PC-3 (cell line): ENCODE data around the gene P2RX6. TPM values are rescaled to one million over a fixed set of nuclear protein-coding genes. Genes with fewer than 3 reads are reported as not detected.

Source experiments
- ATAC-seq: fragments of 200-7000 bp; cut with Tn5 transposase; 2 replicates; pipeline ENCODE4 v1.9.1; 2020; ENCODE audit warnings: mild to moderate bottlenecking, moderate library complexity
- BruUV-seq: library from RNA; stranded (reverse); fragments of 400-500 nt; replicated peaks from 2 replicates; lab custom pipeline; 2021; lab: Mats Ljungman, UMichigan
- CTCF ChIA-PET: fragments of 300-600 bp; sonication (Branson Sonifier 250); formaldehyde crosslinking; loops from one replicate; lab custom pipeline; 2022; ENCODE audit warnings: antibody characterized with exemption; lab: Charles Lee
- POLR2A ChIA-PET: fragments of 300-600 bp; sonication (Branson Sonifier 250); formaldehyde crosslinking; loops from one replicate; lab custom pipeline; 2022; ENCODE audit warnings: antibody characterized with exemption; ENCODE audit not compliant: unreplicated experiment; lab: Charles Lee
- DNase-seq: peaks from one replicate; pipeline ENCODE4 v3.0.0-alpha.2; 2015
- H2AFZ ChIP-seq: fragments of 300-600 bp; sonication (generic); 2 replicates; pipeline ENCODE4 v1.6.0; 2016; ENCODE audit warnings: antibody characterized with exemption, low read length
- H3F3A ChIP-seq: fragments of 300-600 bp; sonication (generic); one replicate; pipeline ENCODE4 v1.6.0; 2017; ENCODE audit warnings: antibody characterized with exemption, low read length, control low read depth, mild to moderate bottlenecking; ENCODE audit not compliant: unreplicated experiment
- H3K27ac ChIP-seq: fragments of 300-600 bp; sonication (generic); 2 replicates; pipeline ENCODE4 v1.5.1; 2016; ENCODE audit warnings: mild to moderate bottlenecking, low read length
- H3K27me3 ChIP-seq: fragments of 300-600 bp; sonication (generic); 2 replicates; pipeline ENCODE4 v1.6.1; 2016; ENCODE audit warnings: low read length, mixed read lengths
- H3K36me3 ChIP-seq: fragments of 300-600 bp; sonication (generic); 2 replicates; pipeline ENCODE4 v1.6.1; 2016; ENCODE audit warnings: low read depth, mixed run types, low read length, mixed read lengths
- H3K4me1 ChIP-seq: fragments of 300-600 bp; sonication (generic); 2 replicates; pipeline ENCODE4 v1.5.1; 2016; ENCODE audit warnings: low read length; ENCODE audit not compliant: insufficient read depth
- H3K4me2 ChIP-seq: fragments of 300-600 bp; sonication (generic); 2 replicates; pipeline ENCODE4 v1.6.0; 2016; ENCODE audit warnings: low read length
- H3K4me3 ChIP-seq: fragments of 300-600 bp; sonication (generic); 2 replicates; pipeline ENCODE4 v1.5.1; 2016; ENCODE audit warnings: mild to moderate bottlenecking, low read length, mixed read lengths
- H3K79me2 ChIP-seq: fragments of 300-600 bp; sonication (generic); 2 replicates; pipeline ENCODE4 v1.6.1; 2017; ENCODE audit warnings: low read length, mixed read lengths
- H3K9ac ChIP-seq: fragments of 300-600 bp; sonication (generic); 2 replicates; pipeline ENCODE4 v1.6.0; 2016; ENCODE audit warnings: mild to moderate bottlenecking, low read length
- H3K9me2 ChIP-seq: fragments of 300-600 bp; sonication (generic); replicated peaks from 2 replicates; pipeline ENCODE4 v1.6.1; 2016; ENCODE audit warnings: mixed run types, low read length, mixed read lengths
- H3K9me3 ChIP-seq: fragments of 300-600 bp; sonication (generic); 2 replicates; pipeline ENCODE4 v1.6.1; 2016; ENCODE audit warnings: low read length, mixed read lengths
- H4K20me1 ChIP-seq: fragments of 300-600 bp; sonication (generic); 2 replicates; pipeline ENCODE4 v1.6.1; 2016; ENCODE audit warnings: low read length, mixed read lengths
- EZH2 ChIP-seq: fragments of 300-600 bp; sonication (generic); IDR thresholded peaks from one replicate; pipeline ENCODE4 v1.6.1; 2017; ENCODE audit warnings: antibody characterized with exemption, mild to moderate bottlenecking, low read length; ENCODE audit not compliant: unreplicated experiment
- EZH2phosphoT487 ChIP-seq: fragments of 300-600 bp; sonication (generic); IDR thresholded peaks from 2 replicates; pipeline ENCODE4 v1.6.1; 2018; ENCODE audit warnings: mild to moderate bottlenecking, antibody characterized with exemption, low read length, borderline replicate concordance
- intact Hi-C: fragments of 100-400 bp; cut with micrococcal nuclease; formaldehyde crosslinking; loops from 2 replicates; pipeline ENCODE4 v1.9.0; 2023
- total RNA-seq: library from RNA; depleted of rRNA; stranded (reverse); fragments of >200 nt; gene quantifications from 2 replicates; pipeline ENCODE4 v1.2.3, GENCODE V29; 2014
- TF ChIP-seq, protein P1 (sequence below): fragments of 300-600 bp; sonication (generic); conservative IDR thresholded peaks from 2 replicates; pipeline ENCODE4 v1.5.1; 2017; ENCODE audit warnings: antibody characterized with exemption, low read depth, mild to moderate bottlenecking, low read length

Gene P2RX6
- total RNA-seq, 1 experiment from 2014 or later = 1.1 TPM

DNA sequence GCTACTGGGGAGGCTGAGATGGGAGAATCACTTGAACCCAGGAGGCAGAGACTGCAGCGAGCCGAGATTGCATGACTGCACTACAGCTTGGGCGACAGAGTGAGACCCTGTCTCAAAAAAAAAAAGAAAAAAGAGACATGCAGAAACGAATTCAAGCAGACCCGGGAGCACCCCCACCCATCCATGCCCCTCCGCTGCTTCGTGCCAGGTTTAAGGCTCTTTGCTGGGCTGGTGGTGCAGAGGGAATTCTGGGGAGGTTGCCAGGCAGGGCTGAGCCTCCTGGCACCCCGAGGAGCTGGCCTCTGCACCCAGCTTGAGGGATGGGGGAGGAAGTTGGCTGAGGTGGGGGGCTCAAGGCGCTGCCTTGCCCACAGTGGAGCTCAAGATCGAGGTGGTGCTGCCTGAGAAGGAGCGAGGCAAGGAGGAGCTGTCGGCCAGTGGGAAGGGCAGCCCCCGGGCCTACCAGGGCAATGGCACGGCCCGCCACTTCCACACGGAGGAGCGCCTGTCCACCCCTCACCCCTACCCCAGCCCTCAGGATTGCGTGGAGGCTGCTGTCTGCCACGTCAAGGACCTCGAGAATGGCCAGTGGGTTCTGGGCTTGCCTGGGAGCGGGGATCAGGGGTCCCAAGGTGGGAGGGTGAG, 41.9 kb upstream of the P2RX6 start:
- ChIA-PET POLR2A (no interaction called here), CTCF (no interaction called here)
- H3K27ac ChIP-seq = no peak overlapping the region
- no peaks in the 10 kb centered on the region for H3K9me2 ChIP-seq
- no TSS peak for BruUV-seq
- H3K4me2 ChIP-seq = no peak overlapping the region
- H3K79me2 ChIP-seq = no peaks in the 10 kb centered on the region
- H3K4me1 ChIP-seq = no peaks in the 10 kb centered on the region
- no peak overlapping the region for H3K9ac ChIP-seq
- intact Hi-C loops = no loop called here
- H2AFZ ChIP-seq = no peak overlapping the region
- no peaks in the 10 kb centered on the region for H3K36me3 ChIP-seq
- TF ChIP-seq EZH2phosphoT487 (no peak), EZH2 (no peak)
- TF ChIP-seq, protein P1, sequence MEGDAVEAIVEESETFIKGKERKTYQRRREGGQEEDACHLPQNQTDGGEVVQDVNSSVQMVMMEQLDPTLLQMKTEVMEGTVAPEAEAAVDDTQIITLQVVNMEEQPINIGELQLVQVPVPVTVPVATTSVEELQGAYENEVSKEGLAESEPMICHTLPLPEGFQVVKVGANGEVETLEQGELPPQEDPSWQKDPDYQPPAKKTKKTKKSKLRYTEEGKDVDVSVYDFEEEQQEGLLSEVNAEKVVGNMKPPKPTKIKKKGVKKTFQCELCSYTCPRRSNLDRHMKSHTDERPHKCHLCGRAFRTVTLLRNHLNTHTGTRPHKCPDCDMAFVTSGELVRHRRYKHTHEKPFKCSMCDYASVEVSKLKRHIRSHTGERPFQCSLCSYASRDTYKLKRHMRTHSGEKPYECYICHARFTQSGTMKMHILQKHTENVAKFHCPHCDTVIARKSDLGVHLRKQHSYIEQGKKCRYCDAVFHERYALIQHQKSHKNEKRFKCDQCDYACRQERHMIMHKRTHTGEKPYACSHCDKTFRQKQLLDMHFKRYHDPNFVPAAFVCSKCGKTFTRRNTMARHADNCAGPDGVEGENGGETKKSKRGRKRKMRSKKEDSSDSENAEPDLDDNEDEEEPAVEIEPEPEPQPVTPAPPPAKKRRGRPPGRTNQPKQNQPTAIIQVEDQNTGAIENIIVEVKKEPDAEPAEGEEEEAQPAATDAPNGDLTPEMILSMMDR = no peak
- ATAC-seq (no peak), DNase-seq (no peak)
- H3F3A ChIP-seq = no peaks in the 10 kb centered on the region
- H3K4me3 ChIP-seq = no peak overlapping the region
- no peaks in the 10 kb centered on the region for H3K27me3 ChIP-seq
- H3K9me3 ChIP-seq = no peaks in the 10 kb centered on the region
- H4K20me1 ChIP-seq = no peaks in the 10 kb centered on the region

GRCh38 chr22:20973634-20974286, 41.2 kb upstream of the P2RX6 start:
- Histone ChIP-seq H3K27me3 (no peaks in the 10 kb centered on the region), H3K4me2 (no peak overlapping the region), H3F3A (no peaks in the 10 kb centered on the region), H3K79me2 (no peaks in the 10 kb centered on the region), H3K9me2 (no peaks in the 10 kb centered on the region), H3K27ac (no peak overlapping the region), H3K9ac (no peak overlapping the region), H3K4me1 (no peaks in the 10 kb centered on the region), H4K20me1 (no peaks in the 10 kb centered on the region), H3K36me3 (no peaks in the 10 kb centered on the region), H3K9me3 (no peaks in the 10 kb centered on the region), H3K4me3 (no peak overlapping the region), H2AFZ (no peak overlapping the region)
- BruUV-seq = no TSS peak
- DNase-seq (no peak), ATAC-seq (no peak)
- TF ChIP-seq EZH2 (no peak), EZH2phosphoT487 (no peak)
- TF ChIP-seq, protein P1 = no peak
- CTCF ChIA-PET = no interaction called here
- intact Hi-C loops = no loop called here
- POLR2A ChIA-PET = no interaction called here

DNA sequence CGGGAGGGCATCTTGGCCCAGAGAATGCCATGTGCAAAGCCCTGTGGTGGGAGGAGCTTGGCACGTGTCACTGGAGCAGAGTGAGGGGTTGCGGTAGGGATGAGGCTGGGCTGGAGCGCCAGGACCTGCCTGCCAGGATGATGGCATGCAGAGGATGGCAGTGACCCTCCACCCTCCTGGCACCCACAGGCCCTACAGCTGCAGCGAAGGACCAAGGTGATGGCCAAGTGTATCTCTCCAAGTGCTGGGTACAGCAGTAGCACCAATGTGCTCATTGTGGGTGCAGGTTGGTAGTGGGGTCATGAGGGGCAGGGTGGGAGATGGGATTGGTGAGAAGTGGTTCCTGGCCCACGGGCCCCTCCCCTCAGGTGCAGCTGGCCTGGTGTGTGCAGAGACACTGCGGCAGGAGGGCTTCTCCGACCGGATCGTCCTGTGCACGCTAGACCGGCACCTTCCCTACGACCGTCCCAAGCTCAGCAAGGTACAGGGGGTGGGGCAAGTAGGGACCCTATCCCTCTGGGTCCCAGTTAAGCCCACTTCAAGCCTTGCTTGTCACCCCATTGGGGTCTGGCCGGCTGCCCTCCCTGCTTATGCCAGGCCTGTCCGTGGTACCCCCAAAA, 40.5 kb upstream of the P2RX6 start:
- no peak overlapping the region for H3K4me2 ChIP-seq
- H3F3A ChIP-seq = no peaks in the 10 kb centered on the region
- TF ChIP-seq, protein P1 = no peak
- no peak for TF ChIP-seq EZH2
- TF ChIP-seq EZH2phosphoT487 = no peak
- no peaks in the 10 kb centered on the region for H3K4me1 ChIP-seq
- no peak overlapping the region for H3K4me3 ChIP-seq
- ATAC-seq = no peak
- no peak overlapping the region for H3K27ac ChIP-seq
- no peaks in the 10 kb centered on the region for H3K36me3 ChIP-seq
- H3K27me3 ChIP-seq = no peaks in the 10 kb centered on the region
- POLR2A ChIA-PET = no interaction called here
- H4K20me1 ChIP-seq = no peaks in the 10 kb centered on the region
- no peak for DNase-seq
- CTCF ChIA-PET = no interaction called here
- intact Hi-C loops = no loop called here
- BruUV-seq = no TSS peak
- no peaks in the 10 kb centered on the region for H3K9me3 ChIP-seq
- no peaks in the 10 kb centered on the region for H3K9me2 ChIP-seq
- no peaks in the 10 kb centered on the region for H3K79me2 ChIP-seq
- H3K9ac ChIP-seq = no peak overlapping the region
- no peak overlapping the region for H2AFZ ChIP-seq
